GM23338 (cell line): ENCODE measurements around the gene KLHL4. TPM values are rescaled to one million over a fixed set of nuclear protein-coding genes. Genes with fewer than 3 reads are reported as not detected.

Source experiments
- ATAC-seq: fragments of 200-7000 bp; cut with Tn5 transposase; 3 replicates; pipeline ENCODE4 v1.9.1; 2020
- DNase-seq: peaks from one replicate; pipeline ENCODE4 v3.0.0-alpha.2; 2015; ENCODE audit warnings: low spot score
- H2AFZ ChIP-seq: fragments of 200-600 bp; sonication (generic); 2 replicates; pipeline ENCODE4 v1.8.0; 2016; ENCODE audit warnings: antibody characterized with exemption, mild to moderate bottlenecking, moderate library complexity
- H3F3A ChIP-seq: fragments of 200-600 bp; sonication (generic); replicated peaks from 2 replicates; pipeline ENCODE4 v1.8.0; 2017; ENCODE audit warnings: antibody characterized with exemption, mixed run types, low read depth
- H3K27ac ChIP-seq: fragments of 200-600 bp; sonication (generic); 2 replicates; pipeline ENCODE4 v1.6.1; 2016; ENCODE audit warnings: low read depth
- H3K27me3 ChIP-seq: fragments of 200-600 bp; sonication (generic); 2 replicates; pipeline ENCODE4 v1.8.0; 2016; ENCODE audit warnings: mild to moderate bottlenecking, mixed run types, moderate library complexity; ENCODE audit not compliant: insufficient read depth
- H3K36me3 ChIP-seq: fragments of 200-600 bp; sonication (generic); 2 replicates; pipeline ENCODE4 v1.8.0; 2016; ENCODE audit warnings: mild to moderate bottlenecking; ENCODE audit not compliant: insufficient read depth
- H3K4me1 ChIP-seq: fragments of 200-600 bp; sonication (generic); 2 replicates; pipeline ENCODE4 v1.8.0; 2016; ENCODE audit warnings: mild to moderate bottlenecking, moderate library complexity; ENCODE audit not compliant: insufficient read depth
- H3K4me2 ChIP-seq: fragments of 200-600 bp; sonication (generic); 2 replicates; pipeline ENCODE4 v1.7.1; 2017; ENCODE audit warnings: mixed run types
- H3K4me3 ChIP-seq: fragments of 200-600 bp; sonication (generic); 2 replicates; pipeline ENCODE4 v1.6.1; 2016; ENCODE audit warnings: mixed run types
- H3K79me2 ChIP-seq: fragments of 200-600 bp; sonication (generic); replicated peaks from 2 replicates; pipeline ENCODE4 v1.8.0; 2017; ENCODE audit warnings: mild to moderate bottlenecking; ENCODE audit not compliant: insufficient read depth
- H3K9me2 ChIP-seq: fragments of 200-600 bp; sonication (generic); 2 replicates; pipeline ENCODE4 v1.8.0; 2017; ENCODE audit not compliant: insufficient read depth
- H4K20me1 ChIP-seq: fragments of 200-600 bp; sonication (generic); replicated peaks from 2 replicates; pipeline ENCODE4 v1.8.0; 2017; ENCODE audit warnings: mild to moderate bottlenecking; ENCODE audit not compliant: insufficient read depth
- H3K27ac Mint-ChIP-seq: 2 replicates; pipeline ENCODE4 v1.8.0; 2020; ENCODE audit warnings: inconsistent platforms, mild to moderate bottlenecking, moderate library complexity, mixed read lengths
- H3K27me3 Mint-ChIP-seq: 3 replicates; pipeline ENCODE4 v1.8.0; 2022; ENCODE audit warnings: low read depth, mild to moderate bottlenecking, moderate library complexity, mixed read lengths, inconsistent platforms; ENCODE audit not compliant: insufficient read depth, poor library complexity
- H3K36me3 Mint-ChIP-seq: 3 replicates; pipeline ENCODE4 v1.8.0; 2021; ENCODE audit warnings: low read depth, mild to moderate bottlenecking, inconsistent platforms, moderate library complexity, mixed read lengths
- H3K4me1 Mint-ChIP-seq: 3 replicates; pipeline ENCODE4 v1.8.0; 2020; ENCODE audit warnings: mild to moderate bottlenecking, inconsistent platforms, mixed read lengths
- H3K4me3 Mint-ChIP-seq: 3 replicates; pipeline ENCODE4 v1.8.0; 2021; ENCODE audit warnings: moderate library complexity, mild to moderate bottlenecking, inconsistent platforms, mixed read lengths
- H3K9me3 Mint-ChIP-seq: 3 replicates; pipeline ENCODE4 v1.8.0; 2020; ENCODE audit warnings: moderate library complexity, mild to moderate bottlenecking, inconsistent platforms, mixed read lengths
- CREB1 ChIP-seq: fragments of 250-450 bp; sonication (Bioruptor Pico); IDR thresholded peaks from 2 replicates; pipeline ENCODE4 v1.5.0; 2020; ENCODE audit warnings: low read depth, mild to moderate bottlenecking, moderate library complexity
- CTCF ChIP-seq, 2 experiments: fragments of 200-600 bp in 1 of 2; sonication (generic) in 1 of 2; conservative IDR thresholded peaks; 2 replicates each; pipeline versions ENCODE4 v1.5.1 to v1.6.1; 2016 to 2017; ENCODE audit warnings: antibody characterized with exemption in 2 of 2, low read depth in 2 of 2, mild to moderate bottlenecking in 2 of 2, moderate library complexity in 1 of 2
- ETS1 ChIP-seq: IDR thresholded peaks from 2 replicates; pipeline ENCODE4 v1.6.1; 2016; ENCODE audit warnings: antibody characterized with exemption
- EZH2 ChIP-seq: fragments of 200-600 bp; sonication (generic); IDR thresholded peaks from one replicate; pipeline ENCODE4 v1.8.0; 2017; ENCODE audit warnings: antibody characterized with exemption, mild to moderate bottlenecking, low read depth; ENCODE audit not compliant: unreplicated experiment
- EZH2phosphoT487 ChIP-seq: fragments of 200-600 bp; sonication (generic); IDR thresholded peaks from one replicate; pipeline ENCODE4 v1.8.1; 2018; ENCODE audit warnings: antibody characterized with exemption; ENCODE audit not compliant: unreplicated experiment
- JUNB ChIP-seq: IDR thresholded peaks from one replicate; pipeline ENCODE4 v1.6.1; 2016; ENCODE audit warnings: antibody characterized with exemption; ENCODE audit not compliant: unreplicated experiment
- NANOG ChIP-seq: IDR thresholded peaks from 2 replicates; pipeline ENCODE4 v1.6.1; 2016; ENCODE audit warnings: antibody characterized with exemption, borderline replicate concordance
- POLR2AphosphoS5 ChIP-seq: IDR thresholded peaks from 2 replicates; pipeline ENCODE4 v1.6.1; 2016; ENCODE audit warnings: antibody characterized with exemption, low read depth
- REST ChIP-seq: IDR thresholded peaks from one replicate; pipeline ENCODE4 v1.6.1; 2018; ENCODE audit warnings: antibody characterized with exemption; ENCODE audit not compliant: unreplicated experiment
- STAT1 ChIP-seq: IDR thresholded peaks from one replicate; pipeline ENCODE4 v1.6.1; 2016; ENCODE audit warnings: antibody characterized with exemption; ENCODE audit not compliant: unreplicated experiment
- ZNF114 ChIP-seq: fragments of 250-450 bp; sonication (Bioruptor Pico); IDR thresholded peaks from 2 replicates; pipeline ENCODE4 v1.5.0; 2020; ENCODE audit warnings: mild to moderate bottlenecking, moderate library complexity
- ZNF331 ChIP-seq: fragments of 250-450 bp; sonication (Bioruptor Pico); IDR thresholded peaks from 2 replicates; pipeline ENCODE4 v1.5.0; 2020; ENCODE audit warnings: low read depth, mild to moderate bottlenecking, moderate library complexity
- ZNF462 ChIP-seq: fragments of 250-450 bp; sonication (Bioruptor Pico); IDR thresholded peaks from 2 replicates; pipeline ENCODE4 v1.5.0; 2020; ENCODE audit warnings: mild to moderate bottlenecking, moderate library complexity
- polyA plus RNA-seq: library from polyadenylated mRNA; unstranded; fragments of >200 nt; fragmentation: Nextera tagmentation; extraction: Ambion mirVana; gene quantifications from 2 replicates; pipeline ENCODE4 v1.2.1, GENCODE V29; 2016
- total RNA-seq: library from RNA; depleted of rRNA; stranded (reverse); fragments of >200 nt; shearing (Covaris generic); gene quantifications from 2 replicates; pipeline ENCODE4 v1.2.3, GENCODE V29; 2014

KLHL4 gene
- total and polyA plus RNA-seq, 2 experiments from 2014 or later = 1.8 to 6.2 TPM

GRCh38 chrX:87679849-87680248, 162.2 kb downstream of the KLHL4 start:
- Mint-ChIP-seq H3K4me3 (no peak overlapping the region; the same call in 2 of the 3 replicates), H3K36me3 (peaks cover 52% of the 10 kb centered on the region), H3K9me3 (peaks cover 23% of the 10 kb centered on the region), H3K27me3 (peaks cover 11% of the 10 kb centered on the region), H3K27ac (peak overlapping the region; percentile 57; the same call in 1 of the 2 replicates), H3K4me1 (peaks cover 27% of the 10 kb centered on the region)
- peaks cover 3% of the 10 kb centered on the region; the same call in 1 of the 2 replicates for H3K36me3 ChIP-seq
- peak; percentile 98 for ATAC-seq
- H3K27ac ChIP-seq = peak overlapping the region; percentile 96
- peaks cover 61% of the 10 kb centered on the region for H3K79me2 ChIP-seq
- H2AFZ ChIP-seq = no peak overlapping the region
- DNase-seq = peak; percentile 80
- TF ChIP-seq ZNF462 (CRISPR knock-in tag) (peak; percentile 81), STAT1 (no peak), NANOG (peak; percentile 73), POLR2AphosphoS5 (no peak), EZH2 (no peak), ETS1 (no peak), JUNB (no peak), EZH2phosphoT487 (no peak), ZNF114 (CRISPR knock-in tag) (no peak), ZNF331 (CRISPR knock-in tag) (no peak), REST (no peak), CTCF (conservative IDR thresholded peaks at IDR 0.05; ENCODE audit: low read depth in 2 of 2) (no peak), CREB1 (CRISPR knock-in tag) (no peak)
- no peaks in the 10 kb centered on the region for H4K20me1 ChIP-seq
- no peaks in the 10 kb centered on the region for H3K27me3 ChIP-seq
- 0 out of 2 replicates have a peak overlapping the region, but pooled peaks have one; percentile 6 for H3K4me2 ChIP-seq
- H3F3A ChIP-seq = 0 out of 2 replicates have a peak, but pooled peaks cover 2% of the 10 kb centered on the region
- peaks cover 15% of the 10 kb centered on the region for H3K4me1 ChIP-seq
- no peaks in the 10 kb centered on the region for H3K9me2 ChIP-seq
- no peak overlapping the region; the same call in 1 of the 2 replicates for H3K4me3 ChIP-seq
